Thymus (tissue), 11 donors: ENCODE results near the gene PRRT2. TPM values are rescaled to one million over a fixed set of nuclear protein-coding genes. Genes with fewer than 3 reads are reported as not detected.

ENCODE experiments used
- DNase-seq, 9 donors: peaks; one replicate each; pipeline ENCODE4 v3.0.0-alpha.2; 2013; ENCODE audit warnings: low spot score in 9 of 9, low read depth in 6 of 9, missing footprints in 1 of 9
- H3K27ac ChIP-seq, 2 donors: one replicate each; pipeline ENCODE4 v1.5.1; 2013; ENCODE audit warnings: control low read depth in 1 of 2, low read depth in 1 of 2, low read length in 1 of 2, mild to moderate bottlenecking in 1 of 2, moderate library complexity in 1 of 2
- H3K27me3 ChIP-seq, 2 donors: one replicate each; pipeline ENCODE4 v1.5.1; 2013; ENCODE audit warnings: low read length in 1 of 2; ENCODE audit not compliant: control insufficient read depth in 2 of 2, insufficient read depth in 1 of 2
- H3K36me3 ChIP-seq, 2 donors: one replicate each; pipeline ENCODE4 v1.5.1; 2013; ENCODE audit warnings: low read length in 1 of 2, mild to moderate bottlenecking in 1 of 2, moderate library complexity in 1 of 2; ENCODE audit not compliant: control insufficient read depth in 2 of 2, insufficient read depth in 2 of 2
- H3K4me1 ChIP-seq, 2 donors: one replicate each; pipeline ENCODE4 v1.5.1; 2013; ENCODE audit warnings: low read length in 2 of 2; ENCODE audit not compliant: control insufficient read depth in 2 of 2, insufficient read depth in 2 of 2
- H3K4me3 ChIP-seq, 2 donors: one replicate each; pipeline ENCODE4 v1.5.1; 2013; ENCODE audit warnings: low read length in 2 of 2, control low read depth in 1 of 2, mild to moderate bottlenecking in 1 of 2
- H3K9me3 ChIP-seq, 2 donors: one replicate each; pipeline ENCODE4 v1.5.1; 2013; ENCODE audit warnings: low read length in 1 of 2, mild to moderate bottlenecking in 1 of 2; ENCODE audit not compliant: control insufficient read depth in 2 of 2, insufficient read depth in 1 of 2
- WGBS: extraction: QIAGEN DNeasy Blood & Tissue Kit; methylation state at CpG from one replicate; pipeline ENCODE4 v1.1.7; 2013; 5-methylcytosine and 5-hydroxymethylcytosine counted together
- polyA plus RNA-seq: library from polyadenylated mRNA; stranded (reverse); fragments of 200-250 nt; gene quantifications from one replicate; pipeline ENCODE4 v1.2.3, GENCODE V29; 2013
- total RNA-seq: library from RNA; stranded (reverse); fragments of 120-200 nt; gene quantifications from one replicate; pipeline ENCODE4 v1.2.4, GENCODE V29; 2013
- donor health status: healthy.

PRRT2 gene
- total and polyA plus RNA-seq, 2 donors = 0.85 to 1.0 TPM

DNA sequence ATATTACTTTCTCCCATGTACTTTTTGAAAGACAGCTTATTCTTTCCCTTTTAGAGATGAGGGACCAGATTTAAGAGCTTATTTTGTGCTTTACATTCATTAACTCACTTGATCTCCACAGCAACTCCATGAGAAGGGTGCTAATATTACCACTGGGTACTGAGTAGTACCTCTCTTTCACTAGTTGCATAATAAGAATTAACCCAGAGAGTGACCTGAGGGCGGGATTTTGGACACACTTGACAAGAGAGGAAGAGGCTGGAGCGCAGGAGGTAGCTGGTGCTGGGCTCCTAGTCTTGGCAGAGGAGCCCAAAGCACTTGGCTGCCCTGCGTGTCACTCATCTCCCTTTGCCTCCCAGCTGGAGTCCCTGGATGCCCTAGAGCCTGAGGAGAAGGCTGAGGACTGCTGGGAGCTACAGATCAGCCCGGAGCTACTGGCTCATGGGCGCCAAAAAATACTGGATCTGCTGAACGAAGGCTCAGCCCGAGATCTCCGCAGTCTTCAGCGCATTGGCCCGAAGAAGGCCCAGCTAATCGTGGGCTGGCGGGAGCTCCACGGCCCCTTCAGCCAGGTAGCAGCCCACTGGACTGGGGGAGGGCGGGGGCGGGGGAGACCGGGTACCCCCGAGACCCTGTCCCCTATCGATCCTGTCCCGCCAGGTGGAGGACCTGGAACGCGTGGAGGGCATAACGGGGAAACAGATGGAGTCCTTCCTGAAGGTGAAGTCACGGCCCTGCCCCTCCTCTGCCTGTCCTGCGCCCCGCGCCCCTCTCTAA lies 7.3 kb upstream of the PRRT2 start:
- H3K4me3 ChIP-seq = peak overlapping the region; percentile 80 to 86
- H3K27me3 ChIP-seq = no peaks in the 10 kb centered on the region
- peaks cover 37 to 71% of the 10 kb centered on the region in 2 donors for H3K36me3 ChIP-seq
- H3K27ac ChIP-seq = peak overlapping the region; percentile 98
- no peaks in the 10 kb centered on the region for H3K9me3 ChIP-seq
- DNase-seq = peak in 1 of 9 donors; percentile 36
- peaks cover 20 to 40% of the 10 kb centered on the region in 2 donors for H3K4me1 ChIP-seq
- WGBS = 28% methylated on average over 26 of the region's 26 CpGs

DNA sequence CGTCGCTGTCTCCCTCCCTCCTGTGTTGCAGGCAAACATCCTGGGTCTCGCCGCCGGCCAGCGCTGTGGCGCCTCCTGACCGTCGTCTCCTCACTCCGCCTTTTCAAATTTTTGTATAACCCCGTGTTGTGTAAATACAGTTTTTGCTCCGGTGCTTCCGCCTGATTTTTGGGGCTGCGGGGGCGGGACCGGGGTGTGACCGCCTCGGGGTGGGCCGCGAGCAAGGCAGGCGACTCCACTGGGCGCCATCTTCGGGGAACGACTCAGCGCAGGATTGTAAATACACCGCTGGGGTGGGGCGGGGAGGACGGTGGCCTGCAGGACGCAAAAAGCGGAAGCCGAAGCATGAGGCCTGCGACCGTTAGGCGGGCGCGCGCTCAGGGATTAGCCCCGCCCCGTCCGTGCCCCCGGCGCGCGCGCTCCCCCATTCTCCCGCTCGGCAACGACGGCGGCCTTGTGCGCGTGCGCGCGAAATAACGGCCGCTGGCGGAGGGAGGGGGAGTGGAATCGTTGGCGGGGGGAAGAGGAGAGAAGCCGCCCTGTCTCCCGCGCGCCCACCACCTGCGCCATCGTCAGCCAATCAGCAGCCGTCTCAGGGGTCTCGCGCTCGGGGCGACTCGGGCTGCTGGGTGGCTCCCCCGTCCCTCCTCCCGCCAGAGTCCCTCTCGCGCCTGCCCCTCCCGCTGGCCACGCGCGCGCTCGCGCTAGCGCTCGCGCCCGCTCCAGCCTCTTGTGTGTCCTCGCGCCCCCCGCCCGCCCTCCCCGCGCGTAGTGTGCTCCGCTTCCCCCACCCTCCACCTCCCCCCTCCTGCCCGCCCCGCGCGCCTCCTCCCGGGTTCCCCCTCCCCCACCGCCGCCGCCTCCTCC lies 6.5 kb upstream of the PRRT2 start:
- Histone ChIP-seq H3K9me3 (no peaks in the 10 kb centered on the region), H3K27me3 (peaks cover 0 to 5% of the 10 kb centered on the region in 2 donors), H3K4me1 (peaks cover 26 to 48% of the 10 kb centered on the region in 2 donors), H3K4me3 (peak overlapping the region; percentile 80 to 86), H3K27ac (peak overlapping the region; percentile 98), H3K36me3 (peaks cover 40 to 75% of the 10 kb centered on the region in 2 donors)
- under 1% methylated on average over 97 of the region's 103 CpGs for WGBS
- peak; percentile 87 to 99 (median 97) for DNase-seq

DNA sequence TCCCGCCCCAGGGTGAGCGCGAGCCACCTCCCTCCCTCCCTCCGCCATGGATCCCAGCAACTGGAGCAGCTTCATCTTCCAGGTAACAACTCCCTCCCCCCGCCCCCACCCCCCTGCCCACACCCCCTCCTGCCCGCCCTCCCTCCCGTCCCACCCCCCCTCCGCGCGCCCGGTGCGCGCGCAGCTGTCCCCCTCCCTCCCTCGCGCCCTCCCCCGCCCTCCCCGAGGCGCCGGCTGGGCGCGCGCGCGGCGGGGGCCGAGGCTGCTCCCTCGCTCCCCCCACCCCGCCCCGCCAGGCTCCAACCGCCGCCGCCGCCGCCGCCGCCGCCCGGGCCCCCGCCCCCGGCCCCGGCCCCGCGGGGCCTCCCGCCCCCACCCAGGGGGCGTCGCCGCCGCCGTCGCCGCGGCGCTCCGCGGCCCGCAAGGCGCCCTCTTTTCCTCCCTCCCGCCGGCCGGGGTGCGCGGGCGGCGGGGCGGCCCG lies 5.9 kb upstream of the PRRT2 start, which contains the start of gene MAZ:
TSS of gene MAZ (plus strand) at position 431 of the 481 bp plus-strand sequence. CDS start 173 bp downstream, outside the sequence.
- WGBS = 3% methylated on average over 65 of the region's 67 CpGs
- H3K27me3 ChIP-seq = peaks cover 0 to 11% of the 10 kb centered on the region in 2 donors
- peaks cover 30 to 55% of the 10 kb centered on the region in 2 donors for H3K4me1 ChIP-seq
- H3K9me3 ChIP-seq = no peaks in the 10 kb centered on the region
- H3K4me3 ChIP-seq = peak within 1 kb of the TSS; percentile 80 to 86
- peaks cover 37 to 75% of the 10 kb centered on the region in 2 donors for H3K36me3 ChIP-seq
- peak in 3 of 9 donors; percentile 68 to 86 (median 82) for DNase-seq
- peak within 1 kb of the TSS; percentile 98 for H3K27ac ChIP-seq

DNA sequence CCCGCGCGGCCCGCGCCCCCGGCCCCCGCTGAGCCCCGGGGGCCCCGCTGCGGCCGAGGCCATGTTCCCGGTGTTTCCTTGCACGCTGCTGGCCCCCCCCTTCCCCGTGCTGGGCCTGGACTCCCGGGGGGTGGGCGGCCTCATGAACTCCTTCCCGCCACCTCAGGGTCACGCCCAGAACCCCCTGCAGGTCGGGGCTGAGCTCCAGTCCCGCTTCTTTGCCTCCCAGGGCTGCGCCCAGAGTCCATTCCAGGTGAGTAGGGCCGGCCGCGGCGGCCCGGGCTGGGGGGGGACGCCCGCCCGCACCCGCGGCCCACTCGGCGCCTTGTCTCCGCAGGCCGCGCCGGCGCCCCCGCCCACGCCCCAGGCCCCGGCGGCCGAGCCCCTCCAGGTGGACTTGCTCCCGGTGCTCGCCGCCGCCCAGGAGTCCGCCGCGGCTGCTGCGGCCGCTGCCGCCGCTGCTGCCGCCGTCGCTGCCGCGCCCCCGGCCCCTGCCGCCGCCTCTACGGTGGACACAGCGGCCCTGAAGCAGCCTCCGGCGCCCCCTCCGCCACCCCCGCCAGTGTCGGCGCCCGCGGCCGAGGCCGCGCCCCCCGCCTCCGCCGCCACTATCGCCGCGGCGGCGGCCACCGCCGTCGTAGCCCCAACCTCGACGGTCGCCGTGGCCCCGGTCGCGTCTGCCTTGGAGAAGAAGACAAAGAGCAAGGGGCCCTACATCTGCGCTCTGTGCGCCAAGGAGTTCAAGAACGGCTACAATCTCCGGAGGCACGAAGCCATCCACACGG lies 5.2 kb upstream of the PRRT2 start:
- peak in 2 of 9 donors; percentile 52 to 77 for DNase-seq

DNA sequence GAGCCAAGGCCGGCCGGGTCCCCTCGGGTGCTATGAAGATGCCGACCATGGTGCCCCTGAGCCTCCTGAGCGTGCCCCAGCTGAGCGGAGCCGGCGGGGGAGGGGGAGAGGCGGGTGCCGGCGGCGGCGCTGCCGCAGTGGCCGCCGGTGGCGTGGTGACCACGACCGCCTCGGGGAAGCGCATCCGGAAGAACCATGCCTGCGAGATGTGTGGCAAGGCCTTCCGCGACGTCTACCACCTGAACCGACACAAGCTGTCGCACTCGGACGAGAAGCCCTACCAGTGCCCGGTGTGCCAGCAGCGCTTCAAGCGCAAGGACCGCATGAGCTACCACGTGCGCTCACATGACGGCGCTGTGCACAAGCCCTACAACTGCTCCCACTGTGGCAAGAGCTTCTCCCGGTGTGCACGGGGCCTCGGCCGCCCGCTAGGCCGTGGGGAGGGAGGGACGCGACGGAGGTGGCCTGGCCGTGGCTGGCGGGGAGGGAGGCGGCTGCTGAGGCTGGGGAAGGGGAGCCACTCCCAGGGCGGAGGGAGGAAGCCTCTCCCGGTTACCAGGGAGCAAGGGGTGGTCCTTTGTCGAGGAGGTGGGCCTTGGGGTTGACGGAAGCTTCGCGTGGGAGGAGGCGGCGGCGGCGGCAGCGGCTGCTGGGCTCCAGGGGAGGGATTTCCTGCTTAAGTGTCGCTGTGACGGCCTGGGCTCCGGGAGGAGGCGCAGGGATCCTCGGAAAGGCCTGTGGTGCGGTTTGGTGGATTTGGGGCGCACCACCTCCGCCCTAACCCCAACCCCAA lies 4.4 kb upstream of the PRRT2 start:
- H3K27ac ChIP-seq = peak overlapping the region; percentile 97 to 98
- under 1% methylated on average over 69 of the region's 69 CpGs for WGBS
- H3K36me3 ChIP-seq = peaks cover 28 to 60% of the 10 kb centered on the region in 2 donors
- peak overlapping the region; percentile 70 to 86 for H3K4me3 ChIP-seq
- H3K27me3 ChIP-seq = peaks cover 5 to 26% of the 10 kb centered on the region in 2 donors
- peak in 8 of 9 donors; percentile 80 to 94 (median 87) for DNase-seq
- H3K9me3 ChIP-seq = no peaks in the 10 kb centered on the region
- H3K4me1 ChIP-seq = peaks cover 41 to 69% of the 10 kb centered on the region in 2 donors

More for the DNA sequence above, 5.2 kb upstream of the PRRT2 start:
- WGBS = under 1% methylated on average over 99 of the region's 99 CpGs
- Histone ChIP-seq H3K9me3 (no peaks in the 10 kb centered on the region), H3K4me3 (peak overlapping the region; percentile 70 to 86), H3K27me3 (peaks cover 0 to 18% of the 10 kb centered on the region in 2 donors), H3K36me3 (peaks cover 30 to 68% of the 10 kb centered on the region in 2 donors), H3K4me1 (peaks cover 36 to 62% of the 10 kb centered on the region in 2 donors), H3K27ac (peak overlapping the region; percentile 97 to 98)

DNA sequence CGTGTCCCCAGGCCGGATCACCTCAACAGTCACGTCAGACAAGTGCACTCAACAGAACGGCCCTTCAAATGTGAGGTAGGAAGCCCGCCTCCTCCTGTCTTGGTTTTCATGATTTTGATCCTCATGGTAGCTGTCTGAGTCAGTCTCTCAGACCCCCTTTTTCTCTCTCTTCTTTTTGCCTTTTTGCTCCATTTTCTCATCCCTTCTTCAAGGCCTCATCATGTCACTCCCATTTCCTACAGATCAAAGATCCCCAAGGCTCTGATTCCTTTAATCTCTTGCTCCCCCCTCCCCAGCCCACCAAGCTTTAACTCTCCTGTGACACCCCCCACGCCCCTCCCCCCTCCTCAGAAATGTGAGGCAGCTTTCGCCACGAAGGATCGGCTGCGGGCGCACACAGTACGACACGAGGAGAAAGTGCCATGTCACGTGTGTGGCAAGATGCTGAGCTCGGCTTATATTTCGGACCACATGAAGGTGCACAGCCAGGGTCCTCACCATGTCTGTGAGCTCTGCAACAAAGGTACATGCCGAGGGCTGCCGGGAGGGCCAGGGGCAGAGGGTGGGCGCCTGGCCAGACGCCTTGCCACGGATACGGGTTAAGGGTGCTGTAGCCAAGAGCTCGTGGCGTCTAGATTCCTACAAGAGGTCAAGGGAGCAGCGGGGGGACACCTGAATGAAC lies 3.6 kb upstream of the PRRT2 start:
- H3K4me1 ChIP-seq = peaks cover 43 to 74% of the 10 kb centered on the region in 2 donors
- 70% methylated on average over 25 of the region's 25 CpGs for WGBS

DNA sequence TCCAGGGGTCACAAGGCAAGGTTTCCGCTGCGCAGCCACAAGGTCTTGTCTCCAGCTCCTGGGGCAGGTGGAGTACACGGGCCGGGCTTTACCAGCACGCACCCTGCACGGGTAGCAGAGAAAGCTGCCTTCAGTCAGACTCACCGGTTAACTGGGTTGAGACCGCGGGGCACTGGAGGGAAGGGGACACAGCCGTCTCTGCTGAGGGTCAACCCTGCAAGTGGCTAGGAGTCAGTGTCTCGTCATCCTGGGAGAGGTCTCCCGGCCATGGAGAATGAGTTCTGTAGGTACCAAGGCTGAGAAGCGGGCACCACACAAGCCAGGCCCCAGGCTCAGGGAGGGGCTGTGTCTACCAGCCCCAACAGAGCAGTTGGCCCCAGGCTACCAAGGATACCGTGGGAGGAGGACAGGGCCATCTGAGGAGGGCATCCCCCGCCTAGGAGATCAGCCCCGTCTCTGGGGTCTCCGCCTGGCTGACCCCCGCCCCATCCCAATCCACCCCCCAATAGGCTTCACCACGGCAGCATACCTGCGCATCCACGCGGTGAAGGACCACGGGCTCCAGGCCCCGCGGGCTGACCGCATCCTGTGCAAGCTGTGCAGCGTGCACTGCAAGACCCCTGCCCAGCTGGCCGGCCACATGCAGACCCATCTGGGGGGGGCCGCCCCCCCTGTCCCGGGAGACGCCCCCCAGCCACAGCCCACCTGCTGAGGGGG lies 2.8 kb upstream of the PRRT2 start:
- peaks cover 0 to 5% of the 10 kb centered on the region in 2 donors for H3K9me3 ChIP-seq
- H3K27me3 ChIP-seq = peaks cover 8 to 42% of the 10 kb centered on the region in 2 donors
- H3K4me3 ChIP-seq = peak overlapping the region; percentile 70 to 86
- peaks cover 35 to 75% of the 10 kb centered on the region in 2 donors for H3K4me1 ChIP-seq
- H3K36me3 ChIP-seq = peaks cover 25 to 45% of the 10 kb centered on the region in 2 donors
- 94% methylated on average over 31 of the region's 31 CpGs for WGBS
- no peak for DNase-seq
- no peak overlapping the region for H3K27ac ChIP-seq

More for the DNA sequence above, 3.6 kb upstream of the PRRT2 start:
- no peak for DNase-seq
- H3K27ac ChIP-seq = peak overlapping the region; percentile 97 to 98
- H3K27me3 ChIP-seq = peaks cover 8 to 33% of the 10 kb centered on the region in 2 donors
- peaks cover 0 to 5% of the 10 kb centered on the region in 2 donors for H3K9me3 ChIP-seq
- peak overlapping the region; percentile 70 to 86 for H3K4me3 ChIP-seq
- peaks cover 25 to 53% of the 10 kb centered on the region in 2 donors for H3K36me3 ChIP-seq
